Measurements from ENCODE around the gene SLC35B2.

DNA sequence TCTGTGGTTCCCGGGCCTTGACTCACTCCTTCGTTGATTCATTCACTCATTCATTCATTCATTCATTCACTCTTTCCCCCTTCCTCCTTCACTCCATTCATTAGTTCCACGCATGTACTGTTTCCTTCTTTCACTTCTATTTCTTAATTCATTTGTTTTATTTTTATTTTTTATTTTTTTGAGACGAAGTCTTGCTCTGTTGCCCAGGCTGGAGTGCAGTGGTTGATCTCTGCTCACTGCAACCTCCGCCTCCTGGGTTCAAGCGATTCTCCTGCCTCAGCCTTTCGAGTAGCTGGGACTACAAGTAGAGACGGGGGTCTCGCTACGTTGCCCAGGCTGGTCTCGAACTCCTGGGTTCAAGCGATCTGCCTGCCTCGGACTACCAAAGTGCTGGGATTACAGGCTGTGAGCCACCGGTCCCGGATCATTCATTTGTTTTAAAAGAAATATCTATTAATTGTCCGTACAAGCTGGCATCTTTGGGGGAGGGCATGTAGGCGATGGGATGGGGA, 8.4 kb upstream of the SLC35B2 start:
- TF ChIP-seq, protein P1, sequence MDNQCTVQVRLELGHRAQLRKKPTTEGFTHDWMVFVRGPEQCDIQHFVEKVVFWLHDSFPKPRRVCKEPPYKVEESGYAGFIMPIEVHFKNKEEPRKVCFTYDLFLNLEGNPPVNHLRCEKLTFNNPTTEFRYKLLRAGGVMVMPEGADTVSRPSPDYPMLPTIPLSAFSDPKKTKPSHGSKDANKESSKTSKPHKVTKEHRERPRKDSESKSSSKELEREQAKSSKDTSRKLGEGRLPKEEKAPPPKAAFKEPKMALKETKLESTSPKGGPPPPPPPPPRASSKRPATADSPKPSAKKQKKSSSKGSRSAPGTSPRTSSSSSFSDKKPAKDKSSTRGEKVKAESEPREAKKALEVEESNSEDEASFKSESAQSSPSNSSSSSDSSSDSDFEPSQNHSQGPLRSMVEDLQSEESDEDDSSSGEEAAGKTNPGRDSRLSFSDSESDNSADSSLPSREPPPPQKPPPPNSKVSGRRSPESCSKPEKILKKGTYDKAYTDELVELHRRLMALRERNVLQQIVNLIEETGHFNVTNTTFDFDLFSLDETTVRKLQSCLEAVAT (IDR thresholded peaks at IDR 0.05), result peak; percentile 44; the same call in 1 of the 2 replicates
- TF ChIP-seq, protein P2, sequence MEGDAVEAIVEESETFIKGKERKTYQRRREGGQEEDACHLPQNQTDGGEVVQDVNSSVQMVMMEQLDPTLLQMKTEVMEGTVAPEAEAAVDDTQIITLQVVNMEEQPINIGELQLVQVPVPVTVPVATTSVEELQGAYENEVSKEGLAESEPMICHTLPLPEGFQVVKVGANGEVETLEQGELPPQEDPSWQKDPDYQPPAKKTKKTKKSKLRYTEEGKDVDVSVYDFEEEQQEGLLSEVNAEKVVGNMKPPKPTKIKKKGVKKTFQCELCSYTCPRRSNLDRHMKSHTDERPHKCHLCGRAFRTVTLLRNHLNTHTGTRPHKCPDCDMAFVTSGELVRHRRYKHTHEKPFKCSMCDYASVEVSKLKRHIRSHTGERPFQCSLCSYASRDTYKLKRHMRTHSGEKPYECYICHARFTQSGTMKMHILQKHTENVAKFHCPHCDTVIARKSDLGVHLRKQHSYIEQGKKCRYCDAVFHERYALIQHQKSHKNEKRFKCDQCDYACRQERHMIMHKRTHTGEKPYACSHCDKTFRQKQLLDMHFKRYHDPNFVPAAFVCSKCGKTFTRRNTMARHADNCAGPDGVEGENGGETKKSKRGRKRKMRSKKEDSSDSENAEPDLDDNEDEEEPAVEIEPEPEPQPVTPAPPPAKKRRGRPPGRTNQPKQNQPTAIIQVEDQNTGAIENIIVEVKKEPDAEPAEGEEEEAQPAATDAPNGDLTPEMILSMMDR (IDR thresholded peaks at IDR 0.05 in 2 of 3, conservative IDR thresholded peaks at IDR 0.05 in 1 of 3; ENCODE audit: control insufficient read depth in 2 of 3, extremely low read depth in 1 of 3, insufficient read depth in 1 of 3, low read depth in 3 of 3, low read length in 3 of 3), result no peak
- TF ChIP-seq POLR2AphosphoS5 (IDR thresholded peaks at IDR 0.05; ENCODE audit: low read length) (no peak), MTA2 (IDR thresholded peaks at IDR 0.05; ENCODE audit: low read depth) (peak; percentile 20; the same call in 1 of the 2 replicates), CEBPB (IDR thresholded peaks at IDR 0.05; ENCODE audit: borderline replicate concordance in 1 of 2, low read depth in 2 of 2, low read length in 2 of 2) (no peak), HDAC2 (IDR thresholded peaks at IDR 0.05) (no peak), NFYB (IDR thresholded peaks at IDR 0.05; ENCODE audit: insufficient read depth, low read depth, low read length) (no peak), YY1 (IDR thresholded peaks at IDR 0.05; ENCODE audit: low read depth, low read length) (no peak), RELA (IDR thresholded peaks at IDR 0.05; ENCODE audit: borderline replicate concordance, partially characterized antibody) (no peak)
- TF ChIP-seq, protein P3, sequence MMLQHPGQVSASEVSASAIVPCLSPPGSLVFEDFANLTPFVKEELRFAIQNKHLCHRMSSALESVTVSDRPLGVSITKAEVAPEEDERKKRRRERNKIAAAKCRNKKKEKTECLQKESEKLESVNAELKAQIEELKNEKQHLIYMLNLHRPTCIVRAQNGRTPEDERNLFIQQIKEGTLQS (IDR thresholded peaks at IDR 0.05; ENCODE audit: borderline replicate concordance, extremely low read depth, low read depth, low read length), result no peak

All from GM12878 (cell line).